ENCODE measurements around the gene DAB2IP.

Gene DAB2IP

GRCh38 chr9:121763131-121763530 is 111.7 kb downstream of the DAB2IP start:
- H3K27ac ChIP-seq, result no peak overlapping the region
- no peak for TF ChIP-seq ZFX (IDR thresholded peaks at IDR 0.05)
- TF ChIP-seq CTCF (conservative IDR thresholded peaks at IDR 0.05), result no peak

- TF ChIP-seq CTCF (conservative IDR thresholded peaks at IDR 0.05), result no peak
- TF ChIP-seq ZFX (IDR thresholded peaks at IDR 0.05), result no peak
- no peak overlapping the region for H3K27ac ChIP-seq
Observed at GRCh38 chr9:121763561-121764370, 112.3 kb downstream of the DAB2IP start.

GRCh38 chr9:121764371-121764730 is 112.9 kb downstream of the DAB2IP start:
- no peak for TF ChIP-seq ZFX (IDR thresholded peaks at IDR 0.05)
- TF ChIP-seq CTCF (conservative IDR thresholded peaks at IDR 0.05), result no peak
- no peak overlapping the region for H3K27ac ChIP-seq

- no peak overlapping the region for H3K27ac ChIP-seq
Observed at GRCh38 chr9:121765021-121765950, 113.9 kb downstream of the DAB2IP start.

DNA sequence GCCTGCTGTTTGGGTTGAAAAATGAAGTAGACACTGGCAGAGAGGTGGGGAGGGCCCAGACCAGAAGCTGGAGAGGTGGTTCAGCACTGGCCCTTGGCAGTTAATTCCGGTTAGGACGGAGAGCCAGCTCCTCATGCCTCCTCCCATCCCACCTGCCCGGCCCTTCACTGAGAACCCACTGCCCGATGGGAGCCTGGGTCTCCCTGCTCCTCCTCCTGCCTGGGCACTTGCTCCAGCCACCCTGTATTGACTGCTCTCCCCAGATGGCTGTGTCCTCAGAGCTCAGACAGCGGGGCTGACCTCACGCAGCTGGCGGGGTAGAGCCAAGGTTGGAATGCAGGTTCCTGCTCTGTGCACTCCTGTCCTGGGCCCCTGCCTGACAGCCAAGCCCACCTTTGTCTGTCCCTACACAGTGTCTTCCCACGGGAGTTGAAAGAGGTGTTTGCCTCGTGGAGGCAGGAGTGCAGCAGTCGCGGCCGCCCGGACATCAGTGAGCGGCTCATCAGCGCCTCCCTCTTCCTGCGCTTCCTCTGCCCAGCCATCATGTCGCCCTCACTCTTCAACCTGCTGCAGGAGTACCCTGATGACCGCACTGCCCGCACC is 114.7 kb downstream of the DAB2IP start:
- H3K27ac ChIP-seq, result no peak overlapping the region
- no peak for TF ChIP-seq ZFX (IDR thresholded peaks at IDR 0.05)
- no peak for TF ChIP-seq CTCF (conservative IDR thresholded peaks at IDR 0.05)

More at GRCh38 chr9:121765021-121765950, 113.9 kb downstream of the DAB2IP start:
- TF ChIP-seq ZFX (IDR thresholded peaks at IDR 0.05) (no peak), CTCF (conservative IDR thresholded peaks at IDR 0.05) (no peak)

- H3K27ac ChIP-seq, result no peak overlapping the region
- TF ChIP-seq ZFX (IDR thresholded peaks at IDR 0.05), result no peak
- no peak for TF ChIP-seq CTCF (conservative IDR thresholded peaks at IDR 0.05)
Observed at GRCh38 chr9:121767171-121767769, 115.8 kb downstream of the DAB2IP start.
